DMS53 treated with DMSO at 0.1 percent for 48 hours (cell line): ENCODE results near the gene RPP14.

Experiments
- DNase-seq: peaks from one replicate; lab custom pipeline; 2025; ENCODE audit not compliant: unreplicated experiment; lab: John Stamatoyannopoulos, UW

Gene RPP14

DNA sequence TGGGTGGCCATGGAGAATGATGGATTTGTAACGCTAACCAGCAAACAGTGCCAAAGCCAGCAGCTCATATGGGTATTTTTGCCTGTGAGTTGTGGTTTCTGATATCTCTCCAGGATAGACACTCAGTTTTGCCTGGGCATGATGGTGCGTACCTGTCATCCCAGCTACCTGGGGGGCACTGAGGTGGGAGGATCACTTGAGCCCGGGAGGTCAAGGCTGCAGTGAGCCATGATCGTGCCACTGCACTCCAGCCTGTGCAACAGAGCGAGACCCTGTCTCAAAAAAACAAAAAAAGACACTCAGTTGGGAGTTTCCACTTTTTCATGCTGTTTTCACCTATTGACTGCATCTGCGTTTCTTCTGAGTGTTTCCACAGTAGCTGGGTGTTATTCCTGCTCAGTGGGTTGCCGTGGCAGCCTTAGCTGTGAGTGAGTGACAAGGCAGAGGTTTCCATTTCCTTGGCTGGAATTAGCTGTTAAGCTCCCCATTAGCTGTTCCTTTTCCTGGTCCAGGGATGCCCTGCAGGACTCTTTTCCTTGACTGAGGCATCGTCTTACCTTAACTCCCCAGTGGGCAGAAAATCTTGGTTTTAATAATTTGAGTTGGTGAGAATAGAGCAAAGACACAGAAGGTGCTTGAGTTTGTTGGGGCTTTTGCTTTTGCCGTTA is 14.2 kb upstream of the RPP14 start:
- DNase-seq = no peak

DNA sequence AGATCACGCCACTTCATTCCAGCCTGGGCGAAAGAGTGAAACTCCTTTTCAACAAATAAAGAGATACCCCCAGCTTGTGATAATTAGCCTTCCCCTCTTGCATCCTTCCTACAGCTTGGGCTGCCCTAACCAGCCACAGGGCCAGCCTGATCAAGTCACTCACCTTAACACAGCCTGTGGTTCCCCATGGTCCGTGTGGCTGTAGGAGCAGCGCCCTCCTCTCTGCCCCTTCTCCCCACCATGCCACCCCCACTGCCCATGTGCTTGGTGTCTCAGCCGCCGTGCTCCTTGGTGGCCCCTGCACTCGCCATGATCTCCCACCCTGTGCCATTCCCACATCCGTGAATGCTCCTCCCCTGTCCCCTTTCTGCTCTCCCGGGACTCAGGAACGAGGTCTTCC is 13.2 kb upstream of the RPP14 start:
- DNase-seq = no peak

DNA sequence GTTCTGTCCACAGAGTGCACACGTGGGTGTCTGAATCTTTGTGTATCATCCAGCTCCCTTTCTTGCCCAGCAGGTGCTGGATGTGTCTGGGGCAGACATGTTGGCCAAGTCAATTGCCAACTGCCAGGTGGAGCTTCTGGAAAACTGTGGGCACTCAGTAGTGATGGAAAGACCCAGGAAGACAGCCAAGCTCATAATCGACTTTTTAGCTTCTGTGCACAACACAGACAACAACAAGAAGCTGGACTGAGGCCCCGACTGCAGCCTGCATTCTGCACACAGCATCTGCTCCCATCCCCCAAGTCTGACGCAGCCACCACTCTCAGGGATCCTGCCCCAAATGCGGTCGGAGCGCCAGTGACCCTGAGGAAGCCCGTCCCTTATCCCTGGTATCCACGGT is 12.5 kb upstream of the RPP14 start:
- DNase-seq = no peak

GRCh38 chr3:58296269-58296668 is 9.8 kb upstream of the RPP14 start:
- DNase-seq = no peak

DNA sequence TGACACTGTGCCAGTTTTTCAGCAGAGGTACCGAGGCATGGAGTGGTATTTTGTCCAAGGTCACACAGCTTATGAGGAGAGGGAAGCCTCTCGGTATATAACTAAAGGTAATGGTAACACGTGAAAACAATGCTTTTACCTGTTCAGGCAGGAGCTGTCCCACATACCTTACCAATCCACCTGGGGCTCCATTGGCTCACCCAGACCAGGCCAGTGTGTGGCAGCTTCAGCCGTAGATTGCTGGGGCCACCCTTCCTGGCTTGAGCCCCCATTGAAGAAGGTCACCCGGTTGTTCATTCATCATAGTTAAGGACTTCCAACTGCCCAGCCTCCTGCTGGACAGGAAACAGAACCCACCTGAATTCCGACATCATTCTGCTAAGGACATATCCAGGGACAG is 9.2 kb upstream of the RPP14 start:
- no peak for DNase-seq

GRCh38 chr3:58298190-58298589 is 7.9 kb upstream of the RPP14 start:
- DNase-seq = no peak

- no peak for DNase-seq
Measured at GRCh38 chr3:58299075-58299474, 7.0 kb upstream of the RPP14 start.

DNA sequence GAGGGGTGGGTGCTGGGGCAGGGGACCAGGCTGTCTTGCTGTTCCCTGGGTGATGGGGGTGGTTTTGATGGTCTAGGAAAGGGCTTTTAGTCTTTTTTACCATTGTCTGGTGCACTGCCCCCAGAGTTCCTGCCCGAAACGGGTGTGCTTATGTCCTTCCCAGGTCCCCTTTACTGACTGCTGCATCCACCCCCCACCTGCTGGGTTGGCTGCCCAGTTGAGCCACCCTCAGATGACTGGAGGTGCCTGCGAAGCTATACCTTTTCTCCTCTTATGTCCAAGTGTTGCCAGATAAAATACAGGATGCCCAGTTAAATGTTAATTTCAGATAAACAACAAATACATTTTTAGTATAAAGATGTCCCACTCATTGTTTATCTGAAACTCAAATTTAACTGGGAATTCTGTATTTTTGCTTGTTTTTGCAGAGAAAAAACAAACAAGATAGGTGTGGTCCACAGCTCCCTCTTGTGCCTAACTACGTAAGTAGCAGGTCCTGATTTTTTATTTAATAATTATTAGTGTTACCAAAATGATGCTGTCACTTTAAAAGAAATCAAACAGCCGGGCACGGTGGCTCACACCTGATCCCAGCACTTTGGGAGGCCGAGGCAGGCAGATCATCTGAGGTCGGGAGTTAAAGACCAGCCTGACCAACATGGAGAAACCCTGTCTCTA is 6.1 kb upstream of the RPP14 start:
- no peak for DNase-seq

GRCh38 chr3:58307639-58308215 is 1.7 kb downstream of the RPP14 start:
- no peak for DNase-seq

GRCh38 chr3:58308728-58309127 is 2.7 kb downstream of the RPP14 start:
- no peak for DNase-seq

- no peak for DNase-seq
Measured at GRCh38 chr3:58317811-58318210, 11.8 kb downstream of the RPP14 start.

DNA sequence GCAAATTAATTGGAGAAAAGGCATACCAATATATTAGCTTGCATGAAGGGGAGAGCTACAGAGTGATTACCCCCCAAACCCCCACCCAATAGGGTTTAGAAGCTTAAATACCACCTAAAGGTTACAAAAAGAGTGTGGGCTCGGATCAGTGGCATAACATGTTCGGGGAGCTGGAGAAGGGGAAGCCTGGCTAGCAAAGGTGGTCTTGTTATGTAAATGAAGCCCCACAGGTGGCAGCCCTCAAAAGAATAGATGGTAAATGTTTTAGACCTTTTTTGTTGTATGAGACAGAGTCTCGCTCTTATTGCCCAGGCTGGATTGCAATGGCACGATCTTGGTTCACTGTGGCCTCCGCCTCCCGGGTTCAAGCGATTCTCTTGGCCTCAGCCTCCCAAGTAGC is 15.7 kb downstream of the RPP14 start:
- no peak for DNase-seq

DNA sequence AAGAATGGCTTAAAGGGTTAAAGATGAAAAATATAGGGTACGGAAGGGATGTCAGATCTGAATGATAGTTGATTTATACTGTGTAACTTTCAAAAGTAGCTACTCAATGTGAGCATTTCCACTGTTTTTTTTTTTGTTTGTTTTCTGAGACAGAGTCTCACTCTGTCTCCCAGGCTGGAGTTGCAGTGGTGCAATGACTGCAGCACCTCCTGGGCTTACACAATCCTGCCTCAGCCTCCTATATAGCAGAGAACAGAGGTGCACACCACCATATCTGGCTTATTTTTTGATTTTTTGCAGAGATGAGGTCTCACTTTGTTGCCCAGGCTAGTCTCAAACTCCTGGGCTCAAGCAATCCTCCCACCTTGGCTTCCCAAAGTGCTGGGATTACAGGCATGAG is 16.7 kb downstream of the RPP14 start:
- DNase-seq = no peak

- no peak for DNase-seq
Measured at GRCh38 chr3:58323529-58324390, 17.7 kb downstream of the RPP14 start.

GRCh38 chr3:58324391-58325390 is 18.6 kb downstream of the RPP14 start:
- no peak for DNase-seq

- DNase-seq = no peak
Measured at GRCh38 chr3:58325525-58325992, 19.5 kb downstream of the RPP14 start.

- no peak for DNase-seq
Measured at GRCh38 chr3:58326267-58326900, 20.3 kb downstream of the RPP14 start.

- no peak for DNase-seq
Measured at GRCh38 chr3:58329150-58329921, 23.3 kb downstream of the RPP14 start.

- DNase-seq = no peak
Measured at GRCh38 chr3:58329922-58330413, 23.9 kb downstream of the RPP14 start.
